K562 (cell line): ENCODE measurements around the gene UBXN1. TPM values are rescaled to one million over a fixed set of nuclear protein-coding genes. Genes with fewer than 3 reads are reported as not detected.

ENCODE experiments used
- BRD9 ChIP-seq: fragments of 450-650 bp; IDR thresholded peaks from 2 replicates; pipeline ENCODE4 v1.6.1; 2018; ENCODE audit warnings: low read depth; ENCODE audit not compliant: partially characterized antibody
- EHMT2 ChIP-seq: fragments of 450-650 bp; IDR thresholded peaks from 2 replicates; pipeline ENCODE4 v1.6.1; 2018; ENCODE audit warnings: antibody characterized with exemption
- GABPB2 ChIP-seq: fragments of 250-450 bp; sonication (Bioruptor Pico); conservative IDR thresholded peaks from 2 replicates; pipeline ENCODE4 v1.5.1; 2021; ENCODE audit warnings: mild to moderate bottlenecking
- JUN ChIP-seq, 2 experiments: sonication (generic) in 1 of 2; formaldehyde crosslinking in 1 of 2; IDR thresholded peaks; 2 replicates each; pipeline versions ENCODE4 v1.6.1 to v1.8.0; 2012 to 2022; ENCODE audit warnings: borderline replicate concordance in 2 of 2, mild to moderate bottlenecking in 2 of 2, improper control_type of control experiment in 1 of 2, low read depth in 1 of 2, low read length in 1 of 2, missing genetic modification reagents in 1 of 2
- LARP7 ChIP-seq: fragments of 450-650 bp; IDR thresholded peaks from 2 replicates; pipeline ENCODE4 v1.6.1; 2016
- MTA3 ChIP-seq: fragments of 450-650 bp; formaldehyde crosslinking; IDR thresholded peaks from 2 replicates; pipeline ENCODE4 v1.6.1; 2017; ENCODE audit warnings: mild to moderate bottlenecking, borderline replicate concordance
- NR2C2 ChIP-seq, 2 experiments: fragments of 200-800 bp in 1 of 2; sonication (Bioruptor generic) in 1 of 2; sonication (generic) in 1 of 2; formaldehyde crosslinking in 1 of 2; IDR thresholded peaks; 2 replicates each; pipeline versions ENCODE4 v1.6.1 to v1.8.0; 2016 to 2022; ENCODE audit warnings: mild to moderate bottlenecking in 1 of 2, missing compliant biosample characterization in 1 of 2, missing genetic modification characterization in 1 of 2, missing genetic modification reagents in 1 of 2
- PRPF4 ChIP-seq: fragments of 200-400 bp; formaldehyde crosslinking; IDR thresholded peaks from one replicate; pipeline ENCODE4 v1.6.1; 2017; ENCODE audit warnings: low read length, low read depth, mild to moderate bottlenecking; ENCODE audit not compliant: insufficient read depth, poor library complexity, severe bottlenecking
- TCF3 ChIP-seq: sonication (generic); formaldehyde crosslinking; IDR thresholded peaks from 2 replicates; pipeline ENCODE4 v1.4.0; 2020; ENCODE audit warnings: mild to moderate bottlenecking, missing genetic modification reagents
- ZBED1 ChIP-seq: IDR thresholded peaks from 2 replicates; pipeline ENCODE4 v1.6.1; 2014
- polyA plus RNA-seq, 8 experiments: library from polyadenylated mRNA; depleted of rRNA in 4 of 8; stranded (reverse) in 5 of 8; unstranded in 3 of 8; fragments of >200 nt; fragmentation: Nextera tagmentation in 2 of 8; fragmentation: Illumina TruSeq in 1 of 8; extraction: Ambion mirVana in 2 of 8; extraction: Trizol in 1 of 8; gene quantifications; 2 replicates each; pipeline versions ENCODE4 v1.2.1 to v1.2.3, GENCODE V29; 2011 to 2014; ENCODE audit warnings: inconsistent platforms in 1 of 8, missing spikeins in 1 of 8
- total RNA-seq, 7 experiments: library from RNA; depleted of rRNA in 6 of 7; stranded (reverse); fragments of >200 nt in 6 of 7; fragmentation: Illumina TruSeq in 2 of 7; extraction: Trizol in 2 of 7; gene quantifications; 2 replicates each; pipeline versions ENCODE4 v1.2.1 to v1.2.3, GENCODE V29; 2011 to 2021; ENCODE audit warnings: low replicate concordance in 1 of 7
- TF ChIP-seq, protein P1 (sequence below): fragments of 250-450 bp; sonication (Bioruptor Pico); IDR thresholded peaks from 2 replicates; pipeline ENCODE4 v1.5.0; 2021; ENCODE audit warnings: mild to moderate bottlenecking, borderline replicate concordance
- TF ChIP-seq, protein P2 (sequence below): fragments of 450-650 bp; IDR thresholded peaks from 2 replicates; pipeline ENCODE4 v1.6.1; 2016; ENCODE audit warnings: low read depth, mild to moderate bottlenecking, moderate library complexity
- TF ChIP-seq, protein P3 (sequence below), 2 experiments: fragments of 450-650 bp; conservative IDR thresholded peaks; 2 replicates each; pipeline ENCODE4 v1.6.1; 2017; ENCODE audit warnings: mild to moderate bottlenecking in 2 of 2, moderate library complexity in 2 of 2
- TF ChIP-seq, protein P4 (sequence below): fragments of 250-450 bp; sonication (Bioruptor Pico); IDR thresholded peaks from 2 replicates; pipeline ENCODE4 v1.9.0; 2021; ENCODE audit warnings: mild to moderate bottlenecking
- TF ChIP-seq, protein P5 (sequence below): fragments of 250-450 bp; sonication (Bioruptor Pico); IDR thresholded peaks from 2 replicates; pipeline ENCODE4 v1.4.0; 2020; ENCODE audit warnings: mild to moderate bottlenecking, moderate library complexity

The UBXN1 gene
- total and polyA plus RNA-seq, 9 of the 15 experiments (the other 6 are each of a cell fraction or from before 2014, with no cell fraction given) = 4.8 to 263 (median 99.7) TPM

DNA sequence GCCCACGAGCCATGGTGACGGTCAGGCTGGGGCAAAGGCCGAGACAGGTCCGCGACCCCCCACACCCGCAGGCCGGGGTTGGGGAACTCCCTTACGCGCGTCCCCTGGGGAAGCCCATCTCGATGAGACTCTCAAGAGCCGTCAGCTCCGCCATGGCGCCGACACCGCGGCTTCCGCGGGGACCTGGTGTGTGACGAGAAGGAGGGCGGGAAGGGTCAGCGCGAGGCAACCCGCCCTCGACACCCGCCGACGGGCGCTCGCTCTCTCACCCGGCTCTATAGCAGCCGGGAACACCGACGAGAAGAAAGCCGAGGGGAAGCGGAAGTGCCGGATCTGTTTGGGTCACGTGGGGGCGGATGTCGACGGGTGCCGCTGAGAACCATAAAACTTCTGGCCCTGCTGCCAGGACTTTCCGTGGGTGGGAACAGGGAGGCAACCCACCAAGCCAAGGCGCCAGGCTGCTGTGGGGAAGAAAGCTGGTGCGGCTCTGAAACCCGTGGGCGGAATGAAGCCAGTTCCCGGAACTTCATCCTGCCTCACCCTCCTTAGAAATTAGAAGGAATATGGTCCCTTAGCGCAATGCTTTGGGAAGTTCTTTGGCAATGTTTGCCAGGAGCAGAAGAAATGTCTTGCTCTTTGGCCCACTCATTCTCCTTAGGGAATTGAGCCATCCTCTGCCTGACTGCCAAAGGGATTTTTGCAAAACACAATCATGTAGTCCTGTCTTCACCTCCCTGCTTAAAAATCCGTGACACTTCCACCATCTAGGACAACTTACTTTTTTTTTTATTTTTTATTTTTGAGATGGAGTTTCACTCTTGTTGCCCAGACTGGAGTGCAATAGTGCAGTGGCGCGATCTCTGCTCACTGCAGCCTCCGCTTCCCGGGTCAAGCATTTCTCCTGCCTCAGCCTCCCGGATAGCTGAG, at the start of gene UBXN1 (continued):
- TF ChIP-seq BRD9 (no peak), GABPB2 (CRISPR knock-in tag) (no peak), PRPF4 (no peak), NR2C2 (CRISPR knock-in tag; IDR thresholded peaks at IDR 0.05) (no peak), NR2C2 (tag; IDR thresholded peaks at IDR 0.05) (peak; percentile 79), MTA3 (peak; percentile 99), TCF3 (CRISPR knock-in tag) (peak; percentile 31), LARP7 (no peak), JUN (IDR thresholded peaks at IDR 0.05; ENCODE audit: borderline replicate concordance, low read depth, low read length) (peak; percentile 7; the same call in 1 of the 2 replicates), JUN (CRISPR knock-in tag; IDR thresholded peaks at IDR 0.05; ENCODE audit: borderline replicate concordance) (no peak), EHMT2 (no peak), ZBED1 (no peak)
- TF ChIP-seq, protein P1, sequence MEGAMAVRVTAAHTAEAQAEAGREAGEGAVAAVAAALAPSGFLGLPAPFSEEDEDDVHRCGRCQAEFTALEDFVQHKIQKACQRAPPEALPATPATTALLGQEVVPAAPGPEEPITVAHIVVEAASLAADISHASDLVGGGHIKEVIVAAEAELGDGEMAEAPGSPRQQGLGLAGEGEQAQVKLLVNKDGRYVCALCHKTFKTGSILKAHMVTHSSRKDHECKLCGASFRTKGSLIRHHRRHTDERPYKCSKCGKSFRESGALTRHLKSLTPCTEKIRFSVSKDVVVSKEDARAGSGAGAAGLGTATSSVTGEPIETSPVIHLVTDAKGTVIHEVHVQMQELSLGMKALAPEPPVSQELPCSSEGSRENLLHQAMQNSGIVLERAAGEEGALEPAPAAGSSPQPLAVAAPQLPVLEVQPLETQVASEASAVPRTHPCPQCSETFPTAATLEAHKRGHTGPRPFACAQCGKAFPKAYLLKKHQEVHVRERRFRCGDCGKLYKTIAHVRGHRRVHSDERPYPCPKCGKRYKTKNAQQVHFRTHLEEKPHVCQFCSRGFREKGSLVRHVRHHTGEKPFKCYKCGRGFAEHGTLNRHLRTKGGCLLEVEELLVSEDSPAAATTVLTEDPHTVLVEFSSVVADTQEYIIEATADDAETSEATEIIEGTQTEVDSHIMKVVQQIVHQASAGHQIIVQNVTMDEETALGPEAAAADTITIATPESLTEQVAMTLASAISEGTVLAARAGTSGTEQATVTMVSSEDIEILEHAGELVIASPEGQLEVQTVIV (CRISPR knock-in tag) = no peak
- TF ChIP-seq, protein P2, sequence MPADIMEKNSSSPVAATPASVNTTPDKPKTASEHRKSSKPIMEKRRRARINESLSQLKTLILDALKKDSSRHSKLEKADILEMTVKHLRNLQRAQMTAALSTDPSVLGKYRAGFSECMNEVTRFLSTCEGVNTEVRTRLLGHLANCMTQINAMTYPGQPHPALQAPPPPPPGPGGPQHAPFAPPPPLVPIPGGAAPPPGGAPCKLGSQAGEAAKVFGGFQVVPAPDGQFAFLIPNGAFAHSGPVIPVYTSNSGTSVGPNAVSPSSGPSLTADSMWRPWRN = no peak
- TF ChIP-seq, protein P3, sequence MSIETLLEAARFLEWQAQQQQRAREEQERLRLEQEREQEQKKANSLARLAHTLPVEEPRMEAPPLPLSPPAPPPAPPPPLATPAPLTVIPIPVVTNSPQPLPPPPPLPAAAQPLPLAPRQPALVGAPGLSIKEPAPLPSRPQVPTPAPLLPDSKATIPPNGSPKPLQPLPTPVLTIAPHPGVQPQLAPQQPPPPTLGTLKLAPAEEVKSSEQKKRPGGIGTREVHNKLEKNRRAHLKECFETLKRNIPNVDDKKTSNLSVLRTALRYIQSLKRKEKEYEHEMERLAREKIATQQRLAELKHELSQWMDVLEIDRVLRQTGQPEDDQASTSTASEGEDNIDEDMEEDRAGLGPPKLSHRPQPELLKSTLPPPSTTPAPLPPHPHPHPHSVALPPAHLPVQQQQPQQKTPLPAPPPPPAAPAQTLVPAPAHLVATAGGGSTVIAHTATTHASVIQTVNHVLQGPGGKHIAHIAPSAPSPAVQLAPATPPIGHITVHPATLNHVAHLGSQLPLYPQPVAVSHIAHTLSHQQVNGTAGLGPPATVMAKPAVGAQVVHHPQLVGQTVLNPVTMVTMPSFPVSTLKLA (conservative IDR thresholded peaks at IDR 0.05) = peak; percentile 80 to 91
- TF ChIP-seq, protein P4, sequence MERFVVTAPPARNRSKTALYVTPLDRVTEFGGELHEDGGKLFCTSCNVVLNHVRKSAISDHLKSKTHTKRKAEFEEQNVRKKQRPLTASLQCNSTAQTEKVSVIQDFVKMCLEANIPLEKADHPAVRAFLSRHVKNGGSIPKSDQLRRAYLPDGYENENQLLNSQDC (CRISPR knock-in tag) = no peak
- TF ChIP-seq, protein P5, sequence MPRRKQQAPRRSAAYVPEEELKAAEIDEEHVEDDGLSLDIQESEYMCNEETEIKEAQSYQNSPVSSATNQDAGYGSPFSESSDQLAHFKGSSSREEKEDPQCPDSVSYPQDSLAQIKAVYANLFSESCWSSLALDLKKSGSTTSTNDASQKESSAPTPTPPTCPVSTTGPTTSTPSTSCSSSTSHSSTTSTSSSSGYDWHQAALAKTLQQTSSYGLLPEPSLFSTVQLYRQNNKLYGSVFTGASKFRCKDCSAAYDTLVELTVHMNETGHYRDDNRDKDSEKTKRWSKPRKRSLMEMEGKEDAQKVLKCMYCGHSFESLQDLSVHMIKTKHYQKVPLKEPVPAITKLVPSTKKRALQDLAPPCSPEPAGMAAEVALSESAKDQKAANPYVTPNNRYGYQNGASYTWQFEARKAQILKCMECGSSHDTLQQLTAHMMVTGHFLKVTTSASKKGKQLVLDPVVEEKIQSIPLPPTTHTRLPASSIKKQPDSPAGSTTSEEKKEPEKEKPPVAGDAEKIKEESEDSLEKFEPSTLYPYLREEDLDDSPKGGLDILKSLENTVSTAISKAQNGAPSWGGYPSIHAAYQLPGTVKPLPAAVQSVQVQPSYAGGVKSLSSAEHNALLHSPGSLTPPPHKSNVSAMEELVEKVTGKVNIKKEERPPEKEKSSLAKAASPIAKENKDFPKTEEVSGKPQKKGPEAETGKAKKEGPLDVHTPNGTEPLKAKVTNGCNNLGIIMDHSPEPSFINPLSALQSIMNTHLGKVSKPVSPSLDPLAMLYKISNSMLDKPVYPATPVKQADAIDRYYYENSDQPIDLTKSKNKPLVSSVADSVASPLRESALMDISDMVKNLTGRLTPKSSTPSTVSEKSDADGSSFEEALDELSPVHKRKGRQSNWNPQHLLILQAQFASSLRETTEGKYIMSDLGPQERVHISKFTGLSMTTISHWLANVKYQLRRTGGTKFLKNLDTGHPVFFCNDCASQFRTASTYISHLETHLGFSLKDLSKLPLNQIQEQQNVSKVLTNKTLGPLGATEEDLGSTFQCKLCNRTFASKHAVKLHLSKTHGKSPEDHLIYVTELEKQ (CRISPR knock-in tag) = no peak
